GM19035 (cell line): ENCODE data around the gene FGFR2.

Experiments used
- ATAC-seq: cut with Tn5 transposase; IDR thresholded peaks from one replicate; pipeline ENCODE4 v1.9.1; 2021; ENCODE audit not compliant: unreplicated experiment

Gene FGFR2

GRCh38 chr10:121590772-121591171, 7.5 kb downstream of the FGFR2 start:
- no peak for ATAC-seq

DNA sequence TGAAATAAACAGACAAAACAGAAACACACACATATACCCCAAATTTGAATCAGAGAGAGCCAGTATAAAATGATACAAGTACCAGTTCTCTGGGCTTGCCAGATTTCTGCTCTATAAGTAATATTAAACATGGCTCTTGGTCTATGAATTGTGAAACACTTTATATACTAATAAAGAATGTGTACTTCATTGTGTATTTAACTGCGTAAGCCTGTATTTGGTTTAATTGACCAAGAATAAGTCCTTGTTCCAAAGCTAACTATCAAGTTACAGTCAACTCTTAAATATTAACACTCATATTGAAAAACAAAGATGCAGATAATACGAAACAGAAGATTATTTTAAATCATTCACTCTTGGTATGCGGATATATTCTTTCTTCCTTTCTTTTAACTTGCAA, 8.7 kb downstream of the FGFR2 start:
- no peak for ATAC-seq

- no peak for ATAC-seq
Observed at GRCh38 chr10:121583857-121584256, 14.4 kb downstream of the FGFR2 start.

- ATAC-seq, result no peak
Observed at GRCh38 chr10:121583258-121583657, 15.0 kb downstream of the FGFR2 start.

DNA sequence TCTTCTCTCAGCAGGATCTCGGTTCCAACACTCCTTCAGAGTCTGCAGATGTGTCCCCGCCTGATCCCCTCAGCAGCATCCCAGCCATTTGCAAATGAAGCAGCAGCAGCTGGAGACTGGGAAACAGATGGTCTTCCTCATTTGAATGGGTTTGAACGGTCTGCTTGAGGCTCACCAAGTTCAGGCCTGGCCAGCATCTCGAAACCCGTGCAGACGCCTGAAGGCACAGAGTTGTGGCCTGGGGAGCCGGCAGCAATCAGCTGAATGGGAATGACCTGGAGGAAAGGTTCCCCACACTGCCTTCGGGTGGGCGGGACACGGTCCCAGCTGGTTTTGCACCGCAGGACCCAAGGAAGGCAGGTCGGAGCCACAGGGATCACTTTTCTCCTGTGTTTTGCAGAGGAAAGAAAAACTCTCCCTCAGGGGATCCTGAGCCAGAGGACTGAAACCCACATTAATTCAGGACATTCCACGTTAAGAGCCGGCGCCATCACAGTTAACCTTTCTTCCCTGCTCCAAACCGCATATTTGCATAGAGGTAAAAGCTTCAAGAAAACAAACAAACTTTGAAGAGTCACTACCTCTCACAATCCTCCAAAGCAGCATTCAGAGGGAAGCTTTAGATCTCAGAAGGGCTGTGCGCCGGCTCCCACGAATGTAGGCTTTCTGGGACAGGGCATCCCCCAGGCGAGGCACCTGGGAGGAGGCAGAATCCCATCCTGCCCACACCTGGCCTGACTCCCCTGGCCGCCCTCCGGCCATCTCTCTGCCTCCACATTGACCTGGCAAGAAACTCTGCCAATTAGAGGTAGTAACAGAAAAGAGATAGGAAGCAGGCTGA, 17.7 kb downstream of the FGFR2 start:
- no peak for ATAC-seq

DNA sequence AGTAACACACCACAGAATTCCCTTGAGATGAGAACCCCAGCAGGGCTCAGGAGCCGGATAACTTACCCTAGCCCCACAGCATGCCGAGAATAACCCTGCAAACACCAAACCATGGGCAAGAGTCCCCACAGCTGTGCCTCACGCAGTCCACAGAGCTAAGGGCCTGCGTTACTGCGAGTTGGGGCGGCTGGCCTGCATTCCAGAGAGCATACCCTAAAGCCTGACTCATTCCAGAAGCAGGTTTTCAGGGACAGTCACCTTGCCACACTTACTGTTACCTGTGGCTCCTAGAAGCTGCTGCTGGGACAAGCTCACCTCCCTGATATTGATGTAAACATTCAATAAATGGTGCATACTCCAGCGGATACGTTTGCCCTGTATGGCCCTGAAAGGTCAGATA, 18.6 kb downstream of the FGFR2 start:
- ATAC-seq, result no peak

DNA sequence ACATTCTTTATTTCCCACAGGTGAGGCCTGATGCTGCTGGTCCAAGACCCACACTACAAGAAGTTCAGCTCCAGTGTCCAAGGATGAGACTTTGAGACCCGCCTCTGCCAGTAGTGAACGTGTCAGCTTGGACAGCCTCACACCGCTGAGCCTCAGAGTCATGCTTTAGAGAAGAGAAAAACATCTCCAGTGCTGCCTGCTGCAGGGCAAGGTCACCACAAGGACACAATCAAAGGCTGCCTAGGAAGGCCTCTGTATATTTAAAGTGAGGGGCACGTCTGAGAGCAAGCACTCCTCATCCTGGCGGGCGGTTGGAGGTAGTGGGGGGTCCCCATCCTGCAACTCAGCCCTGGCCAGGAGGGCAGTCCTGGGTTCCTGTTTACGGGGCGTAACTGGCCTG, 19.3 kb downstream of the FGFR2 start:
- ATAC-seq, result no peak

GRCh38 chr10:121578298-121578697, 19.9 kb downstream of the FGFR2 start:
- ATAC-seq, result no peak

DNA sequence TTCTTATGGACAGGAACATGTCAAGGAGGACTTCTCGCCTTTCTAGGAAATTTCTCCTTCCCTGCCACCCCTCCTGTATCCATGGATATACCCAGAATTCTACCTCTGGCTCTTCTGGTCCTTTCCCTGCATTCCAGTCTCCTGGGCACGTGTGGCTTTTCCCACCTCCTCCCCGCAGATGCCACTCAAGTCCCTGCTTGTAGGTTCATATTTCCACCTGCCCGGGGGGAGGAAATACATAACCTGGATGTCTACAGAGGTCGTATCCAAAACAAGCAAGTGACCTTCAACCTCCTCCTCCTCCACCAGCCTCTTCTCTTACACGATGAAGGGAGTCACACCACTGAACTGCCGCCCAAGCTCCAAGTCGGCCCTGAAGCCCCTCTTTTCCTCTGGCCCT, 20.7 kb downstream of the FGFR2 start:
- no peak for ATAC-seq

DNA sequence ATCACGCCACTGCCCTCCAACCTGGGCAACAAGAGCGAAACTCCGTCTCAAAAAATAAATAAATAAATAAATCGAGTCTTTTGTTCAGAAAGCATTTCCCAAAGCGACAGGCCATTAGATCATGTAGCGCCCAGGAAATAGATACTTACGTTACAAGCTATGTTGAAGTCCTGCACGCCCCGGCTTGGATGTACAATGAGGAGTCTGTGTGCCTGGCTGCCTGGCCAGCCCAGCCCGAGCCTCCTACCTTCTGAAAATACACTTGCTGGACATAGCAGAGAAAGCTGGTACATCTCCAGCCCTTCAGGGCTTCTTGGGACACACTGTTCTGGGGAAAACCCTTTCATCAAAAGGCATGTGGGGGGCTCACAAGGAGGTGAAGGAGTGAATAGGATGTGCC, 22.1 kb downstream of the FGFR2 start:
- ATAC-seq, result no peak

DNA sequence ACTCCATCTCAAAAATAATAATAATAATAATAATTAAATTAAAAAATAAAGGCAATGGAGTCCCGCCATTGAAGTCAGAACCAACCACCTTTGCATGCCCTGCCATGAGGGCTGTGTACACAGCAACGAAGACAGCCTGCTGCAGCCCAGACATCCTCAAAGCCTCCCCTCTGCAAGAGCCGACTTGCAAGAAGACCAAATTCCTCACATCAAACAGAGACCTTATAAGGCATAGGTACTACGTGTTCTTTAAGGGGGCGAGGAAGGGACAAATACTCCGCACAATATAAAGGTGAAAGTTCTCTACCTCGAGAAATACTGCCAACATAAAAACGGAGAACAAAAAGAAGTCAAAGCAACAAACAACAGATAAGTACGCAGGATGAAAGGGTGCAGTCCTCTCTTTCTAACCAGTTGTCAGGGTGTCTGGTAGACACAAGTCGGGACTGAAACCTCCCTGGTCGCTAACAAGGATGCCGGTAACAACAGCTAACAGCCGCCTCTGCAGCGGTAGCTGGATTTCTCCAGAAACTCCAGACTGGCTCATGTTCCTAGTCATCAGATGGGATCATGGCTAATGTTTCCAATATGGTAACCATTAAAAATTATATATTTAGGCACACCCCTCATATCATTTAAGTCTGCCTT, 23.6 kb downstream of the FGFR2 start:
- no peak for ATAC-seq

- ATAC-seq, result no peak
Observed at GRCh38 chr10:121573538-121573941, 24.7 kb downstream of the FGFR2 start.

DNA sequence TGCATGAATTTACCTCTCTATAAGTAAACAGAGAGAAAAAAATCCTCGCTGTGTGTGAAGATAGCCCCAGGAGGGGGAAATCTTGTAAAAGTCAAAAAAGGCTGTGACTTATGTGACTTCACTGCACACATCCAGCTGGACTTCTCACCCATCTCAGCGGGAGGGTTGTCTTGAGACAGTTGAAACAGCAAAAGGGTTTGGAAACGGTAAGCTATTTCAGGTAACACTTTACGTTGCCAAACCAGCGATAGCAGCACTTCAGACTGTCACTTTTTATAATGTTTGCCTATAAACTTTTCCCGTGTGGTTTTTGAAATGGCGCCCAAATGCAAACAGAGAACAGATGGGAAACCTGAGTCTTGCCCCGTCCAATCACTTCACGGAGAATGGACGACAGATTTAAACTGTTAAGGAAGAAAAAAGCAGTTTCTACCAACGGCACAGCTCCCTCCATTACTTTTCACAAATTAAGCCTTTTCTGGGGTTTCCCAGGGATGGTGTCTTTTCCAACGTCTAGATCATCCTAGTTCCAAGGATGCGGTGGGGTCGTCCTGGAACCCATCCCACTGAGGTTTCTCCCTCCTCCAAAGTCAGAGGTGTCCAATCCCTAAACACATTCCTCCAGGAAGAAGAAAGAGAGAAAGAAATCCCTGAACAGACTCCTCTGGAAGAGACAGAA, 25.2 kb downstream of the FGFR2 start:
- ATAC-seq, result no peak

GRCh38 chr10:121570315-121570714, 27.9 kb downstream of the FGFR2 start:
- no peak for ATAC-seq

- ATAC-seq, result no peak
Observed at GRCh38 chr10:121568275-121568674, 30.0 kb downstream of the FGFR2 start.

GRCh38 chr10:121567569-121567968, 30.7 kb downstream of the FGFR2 start:
- no peak for ATAC-seq

DNA sequence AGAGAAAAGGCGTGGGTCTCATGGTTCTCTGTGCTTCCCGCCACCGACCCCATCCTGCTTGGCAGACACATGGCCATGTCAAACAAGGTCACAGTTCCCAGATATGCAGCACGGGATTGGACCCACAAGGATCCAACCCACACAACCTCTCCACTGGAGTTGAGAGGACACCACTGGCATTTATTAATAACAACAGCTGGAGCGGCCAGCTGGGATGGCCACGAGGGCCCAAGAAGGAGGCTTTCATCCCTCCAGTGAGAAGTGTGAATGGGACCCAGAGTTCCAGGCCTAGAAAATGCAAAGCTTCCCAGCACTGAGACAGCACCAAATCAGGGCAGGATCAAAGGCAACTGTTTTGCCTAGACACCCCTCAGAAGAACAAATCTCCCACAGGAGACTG, 31.5 kb downstream of the FGFR2 start:
- ATAC-seq, result no peak

GRCh38 chr10:121559326-121560026, 38.8 kb downstream of the FGFR2 start:
- no peak for ATAC-seq

DNA sequence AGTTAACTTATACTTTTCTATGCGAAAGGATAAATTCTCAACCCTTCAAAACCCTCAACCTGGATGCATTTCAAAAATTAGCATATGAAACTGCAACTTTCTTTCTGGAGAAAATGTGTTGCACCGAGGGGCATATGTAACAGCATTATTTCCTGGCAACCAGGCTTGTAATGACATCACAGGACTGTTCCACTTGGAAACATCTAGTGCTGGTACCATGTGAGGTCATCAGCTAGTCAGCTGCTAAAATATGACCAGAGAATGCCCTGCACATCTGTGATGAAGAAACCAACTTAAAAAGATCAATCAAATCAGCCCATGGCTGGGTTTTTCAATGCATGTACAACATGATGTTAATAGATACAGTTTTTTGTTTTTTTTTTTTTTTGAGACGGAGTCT, 40.0 kb downstream of the FGFR2 start:
- no peak for ATAC-seq

GRCh38 chr10:121556918-121557573, 41.2 kb downstream of the FGFR2 start:
- no peak for ATAC-seq

DNA sequence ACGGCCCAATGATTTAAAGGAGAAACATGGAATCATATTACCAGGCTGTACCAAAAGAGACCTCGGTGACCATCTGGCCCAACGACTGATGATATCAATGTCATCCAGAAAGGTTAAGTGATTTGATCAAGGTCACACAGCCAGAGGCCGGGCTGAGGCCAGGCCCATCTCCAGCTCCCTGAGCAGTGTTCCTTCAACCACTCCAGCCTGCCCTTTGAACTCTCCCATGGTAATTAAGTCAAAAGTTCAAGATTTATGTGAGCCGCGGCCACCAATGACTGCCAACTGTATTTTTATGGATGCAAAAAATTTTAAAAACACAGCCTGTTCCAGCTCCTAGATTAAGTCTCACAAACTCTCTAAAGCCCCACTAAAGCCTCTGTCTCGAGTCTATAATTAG, 41.8 kb downstream of the FGFR2 start:
- no peak for ATAC-seq
